Activated CD4-positive, alpha-beta T cell treated with anti-CD3 and anti-CD28 coated beads, Interleukin-2, amount 50 U/mL, for 4 hours (primary cell): Measurements from ENCODE around the gene TSPAN5.

Experiments used
- DNase-seq, 2 experiments: peaks; one replicate each; pipeline ENCODE4 v3.0.0-alpha.2; 2020

Gene TSPAN5

GRCh38 chr4:98672583-98673287 lies 14.3 kb upstream of the TSPAN5 start:
- DNase-seq = no peak

GRCh38 chr4:98671131-98671530 lies 12.7 kb upstream of the TSPAN5 start:
- DNase-seq = no peak

DNA sequence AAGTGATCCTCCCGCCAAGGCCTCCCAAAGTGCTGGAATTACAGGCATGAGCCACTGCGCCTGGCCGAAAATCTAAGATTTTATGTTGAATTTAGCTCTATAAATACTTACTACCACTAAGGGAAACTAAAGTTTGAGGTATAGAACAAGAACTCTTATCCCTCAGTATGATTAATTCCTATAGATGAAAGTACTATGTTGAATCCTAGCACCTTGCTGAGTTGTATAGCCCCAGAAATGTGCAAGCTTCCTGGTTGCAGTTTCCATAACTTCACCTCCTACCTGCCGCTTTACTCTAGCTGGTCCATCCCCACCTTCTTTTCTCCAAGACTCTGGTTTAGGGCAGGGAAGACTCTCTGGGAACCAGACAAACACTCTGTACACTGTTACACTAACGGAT lies 11.8 kb upstream of the TSPAN5 start:
- no peak for DNase-seq

GRCh38 chr4:98669577-98669976 lies 11.2 kb upstream of the TSPAN5 start:
- DNase-seq = no peak

- DNase-seq = no peak
These were observed 6.5 kb upstream of the TSPAN5 start for GRCh38 chr4:98664959-98665358.

DNA sequence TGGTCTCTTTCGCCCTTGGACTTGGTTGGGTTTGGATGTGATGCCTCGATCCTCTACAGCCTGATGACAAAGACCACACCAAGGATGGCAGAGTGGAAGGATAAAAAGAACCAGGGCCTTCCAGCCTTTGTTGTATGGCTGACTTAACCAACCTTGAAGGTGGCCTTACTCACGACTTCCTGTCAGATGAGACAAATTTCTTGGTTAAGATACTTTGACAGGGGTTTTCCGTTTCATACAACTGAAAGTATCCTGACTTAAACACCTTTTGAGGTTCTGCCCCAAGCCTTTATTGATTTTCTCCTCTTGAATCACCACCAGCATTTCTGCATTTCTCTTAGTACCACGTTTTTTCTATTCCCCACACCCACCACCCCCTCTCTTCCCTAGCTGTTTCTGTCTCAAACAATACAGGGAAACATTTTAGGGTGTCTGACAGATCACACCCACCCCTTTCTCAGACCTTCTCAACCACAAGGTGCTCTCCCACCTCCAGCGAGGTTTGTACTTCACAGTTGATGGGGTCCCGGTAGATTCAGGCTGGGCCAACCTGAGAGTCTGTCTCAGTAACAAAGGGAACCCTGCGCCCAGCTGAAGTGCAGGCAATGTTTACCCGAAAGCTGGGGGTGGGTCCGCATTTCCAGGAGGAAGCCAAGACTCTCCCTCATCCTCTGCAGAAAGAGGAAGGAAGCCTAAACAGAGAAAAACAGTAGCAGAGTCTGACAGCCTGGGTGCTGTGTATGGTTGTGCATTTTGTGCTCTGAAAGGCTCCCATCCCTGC lies 5.0 kb upstream of the TSPAN5 start:
- DNase-seq = peak; percentile 56 to 67

- peak; percentile 37 to 47 for DNase-seq
These were observed 4.3 kb upstream of the TSPAN5 start for GRCh38 chr4:98662626-98663225.

GRCh38 chr4:98662055-98662453 lies 3.6 kb upstream of the TSPAN5 start:
- no peak for DNase-seq

GRCh38 chr4:98661371-98662054 lies 3.1 kb upstream of the TSPAN5 start:
- DNase-seq = no peak

DNA sequence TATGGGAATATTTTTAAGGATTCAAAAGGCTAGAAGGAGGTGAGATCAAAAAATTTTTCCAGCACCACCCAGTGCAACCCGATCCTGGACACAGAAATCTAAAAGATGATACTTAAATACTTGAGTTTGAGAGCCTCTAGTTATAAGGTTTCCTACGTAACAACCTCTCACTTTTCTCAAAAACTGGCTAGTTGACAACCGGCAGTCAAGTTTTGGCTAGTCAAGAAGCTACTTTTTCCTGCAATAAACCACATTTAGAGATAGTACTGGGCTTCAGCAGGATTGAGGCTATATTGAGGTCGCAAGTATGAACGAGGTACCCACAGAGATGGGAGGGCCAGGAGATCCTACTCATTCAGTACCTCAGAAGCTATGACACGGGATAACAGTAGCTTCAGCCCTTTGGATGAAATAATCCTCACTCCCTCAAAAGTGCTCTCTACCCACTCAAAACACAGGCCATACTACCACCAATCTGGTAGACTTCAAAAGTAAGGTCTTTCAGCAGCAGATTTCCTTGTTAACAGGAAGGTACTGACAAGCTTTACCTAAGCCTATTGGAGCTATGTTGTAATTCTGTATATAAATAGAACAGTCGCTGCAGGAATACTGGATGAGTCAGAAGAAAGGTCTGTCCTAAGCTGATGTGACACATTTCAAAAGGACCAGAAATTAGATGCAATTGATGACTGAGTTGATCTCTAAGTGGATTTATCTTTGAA lies 1.5 kb upstream of the TSPAN5 start:
- no peak for DNase-seq

DNA sequence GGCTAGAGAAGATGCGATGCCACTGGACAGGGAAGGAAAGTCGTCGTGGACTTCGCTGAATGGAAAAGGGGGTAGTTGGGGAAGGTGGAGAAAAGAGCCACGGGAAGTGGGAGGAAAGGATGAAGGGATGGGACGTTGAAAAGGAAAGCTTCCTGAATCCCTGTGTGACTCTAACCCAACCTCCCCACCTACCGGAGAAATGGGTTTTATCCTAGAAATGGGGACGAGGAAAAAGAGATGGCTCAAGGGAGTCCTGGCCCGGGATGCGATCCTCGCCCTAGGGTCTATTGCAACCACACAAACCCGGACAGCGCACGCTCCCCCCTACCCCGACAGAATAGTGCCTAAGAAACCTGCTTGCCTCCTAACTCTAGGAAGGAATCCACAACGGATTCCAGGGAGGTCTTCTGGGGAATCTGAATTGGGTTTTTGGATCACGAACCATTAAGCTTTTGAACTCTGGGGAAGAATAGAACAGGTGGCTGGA lies 738 bp upstream of the TSPAN5 start:
- DNase-seq = no peak

DNA sequence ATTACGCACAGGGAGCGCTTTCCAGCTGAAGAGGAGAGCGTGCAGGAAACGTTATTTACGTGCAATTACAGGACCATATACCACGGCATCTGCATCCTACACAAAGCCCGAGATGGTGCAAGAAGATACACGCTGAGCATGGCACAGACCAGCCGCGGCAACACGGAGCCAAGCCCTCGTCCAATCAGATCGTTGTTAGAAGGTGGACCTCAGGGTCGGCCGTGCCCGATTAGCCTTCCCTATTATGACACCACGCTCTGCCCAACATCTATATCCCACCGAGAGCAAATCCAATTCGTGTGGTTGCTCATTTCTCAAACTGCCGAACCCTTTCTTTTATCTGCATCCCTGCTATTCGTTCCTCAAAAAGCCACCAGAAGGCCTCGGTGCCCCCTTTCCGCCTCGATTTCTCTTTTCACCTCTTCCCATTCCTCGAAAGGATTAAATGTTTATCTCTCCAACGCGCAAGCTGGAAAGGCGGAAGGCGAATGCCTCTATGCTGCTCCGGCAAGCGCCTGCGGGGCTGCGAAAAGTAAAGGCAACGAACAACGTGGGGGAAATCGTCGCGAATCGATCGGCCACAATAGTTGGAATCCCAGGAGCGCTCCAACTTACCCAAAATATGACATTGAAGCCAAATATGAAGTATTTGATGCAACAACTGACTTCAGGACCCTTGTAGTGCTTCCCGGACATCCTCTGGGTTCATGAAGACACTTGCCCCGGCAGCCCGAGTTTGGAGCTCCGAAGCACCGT lies 702 bp downstream of the TSPAN5 start:
- peak in 1 of 2 experiments; percentile 16 for DNase-seq

GRCh38 chr4:98656886-98657285 lies 1.5 kb downstream of the TSPAN5 start:
- DNase-seq = no peak

DNA sequence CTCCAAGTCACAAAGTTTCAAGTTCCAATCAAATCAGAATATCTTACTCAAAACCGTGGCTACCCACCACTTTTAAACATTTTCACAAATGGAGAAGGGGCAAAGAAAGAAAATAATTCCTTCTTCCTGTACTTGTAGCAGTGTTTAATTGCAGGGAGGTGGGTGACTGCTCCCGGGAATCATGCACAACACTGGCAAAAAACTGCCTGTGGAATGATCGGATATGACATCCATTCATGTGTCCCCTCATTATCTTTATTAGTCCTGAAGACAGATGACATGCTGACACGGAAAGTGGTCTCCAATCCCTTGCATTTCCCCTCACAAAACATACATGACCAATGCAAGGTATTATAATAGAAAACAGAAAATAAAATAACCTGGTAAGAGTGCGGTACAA lies 2.0 kb downstream of the TSPAN5 start:
- DNase-seq = no peak

DNA sequence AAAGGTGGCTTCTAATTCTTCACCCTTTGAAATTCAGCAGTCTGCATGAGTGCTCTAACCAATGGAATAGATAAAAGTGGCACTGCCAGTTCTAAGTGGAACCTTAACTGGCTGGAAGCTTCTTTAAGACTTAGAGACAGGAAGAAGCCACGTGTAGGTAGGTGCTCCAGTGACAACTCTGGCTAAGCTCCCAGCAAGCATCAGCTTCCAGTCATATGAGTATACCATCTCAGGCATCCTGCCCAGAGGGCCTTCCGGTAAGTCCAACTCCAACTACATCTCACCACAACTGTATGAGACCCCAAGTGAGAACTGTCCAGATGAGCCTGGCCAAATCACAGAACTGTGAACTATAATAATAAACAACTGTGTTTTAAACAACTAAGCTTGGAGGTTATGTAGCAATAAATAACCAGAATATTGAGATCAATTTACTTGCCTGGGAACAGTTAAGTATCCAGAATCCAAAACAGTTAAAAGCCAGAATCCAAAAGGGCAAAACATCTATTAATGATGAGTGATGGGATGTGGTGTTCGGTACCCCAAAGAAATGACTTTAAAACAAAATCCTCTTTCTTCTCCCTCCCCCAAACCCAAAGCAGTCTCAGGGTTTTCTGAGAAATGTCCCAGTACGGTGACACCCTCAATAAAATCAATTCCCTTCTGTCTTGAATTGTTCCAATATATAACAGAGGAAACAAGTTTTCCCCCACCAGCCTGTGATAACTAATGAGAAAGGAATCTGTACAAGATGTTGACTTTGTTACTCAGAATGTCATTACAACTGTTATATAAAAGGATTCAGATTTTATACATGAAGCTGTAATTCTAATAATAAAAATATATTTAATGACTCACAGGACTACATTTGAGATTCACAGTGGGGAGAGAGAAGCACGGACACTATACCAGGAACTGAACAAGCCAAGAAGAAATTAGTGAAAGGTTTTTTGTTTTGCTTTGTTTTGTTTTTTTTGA lies 4.2 kb downstream of the TSPAN5 start:
- no peak for DNase-seq

DNA sequence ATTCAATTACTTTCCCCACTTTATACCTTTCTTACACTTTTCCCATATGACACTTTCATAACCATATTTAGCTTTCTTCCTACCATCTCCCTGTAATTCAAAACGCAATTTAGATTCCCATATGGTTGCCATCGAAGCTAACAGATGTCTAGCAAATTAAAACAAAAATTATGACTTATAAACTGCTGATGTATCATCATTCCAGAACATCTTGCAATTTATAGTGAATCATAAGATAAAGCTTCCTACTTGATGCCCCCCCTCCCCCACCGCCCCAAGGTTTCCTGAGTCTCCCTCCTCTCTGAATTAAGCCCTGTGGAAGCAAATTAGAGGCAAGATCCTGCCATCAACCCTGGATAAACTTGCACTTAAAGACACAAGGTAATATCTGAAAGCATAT lies 5.4 kb downstream of the TSPAN5 start:
- DNase-seq = no peak

- no peak for DNase-seq
These were observed 9.8 kb downstream of the TSPAN5 start for GRCh38 chr4:98648602-98649001.

GRCh38 chr4:98646422-98646821 lies 12.0 kb downstream of the TSPAN5 start:
- no peak for DNase-seq

GRCh38 chr4:98645527-98645926 lies 12.9 kb downstream of the TSPAN5 start:
- no peak for DNase-seq

GRCh38 chr4:98643755-98644154 lies 14.7 kb downstream of the TSPAN5 start:
- no peak for DNase-seq

GRCh38 chr4:98642991-98643426 lies 15.4 kb downstream of the TSPAN5 start:
- no peak for DNase-seq
